PC-3 (cell line): ENCODE measurements around the gene CAD. TPM values are rescaled to one million over a fixed set of nuclear protein-coding genes. Genes with fewer than 3 reads are reported as not detected.

Source experiments
- ATAC-seq: fragments of 200-7000 bp; cut with Tn5 transposase; 2 replicates; pipeline ENCODE4 v1.9.1; 2020; ENCODE audit warnings: mild to moderate bottlenecking, moderate library complexity
- BruUV-seq: library from RNA; stranded (reverse); fragments of 400-500 nt; replicated peaks from 2 replicates; lab custom pipeline; 2021; lab: Mats Ljungman, UMichigan
- CTCF ChIA-PET: fragments of 300-600 bp; sonication (Branson Sonifier 250); formaldehyde crosslinking; loops from one replicate; lab custom pipeline; 2022; ENCODE audit warnings: antibody characterized with exemption; lab: Charles Lee
- POLR2A ChIA-PET: fragments of 300-600 bp; sonication (Branson Sonifier 250); formaldehyde crosslinking; loops from one replicate; lab custom pipeline; 2022; ENCODE audit warnings: antibody characterized with exemption; ENCODE audit not compliant: unreplicated experiment; lab: Charles Lee
- DNase-seq: peaks from one replicate; pipeline ENCODE4 v3.0.0-alpha.2; 2015
- H2AFZ ChIP-seq: fragments of 300-600 bp; sonication (generic); 2 replicates; pipeline ENCODE4 v1.6.0; 2016; ENCODE audit warnings: antibody characterized with exemption, low read length
- H3F3A ChIP-seq: fragments of 300-600 bp; sonication (generic); one replicate; pipeline ENCODE4 v1.6.0; 2017; ENCODE audit warnings: antibody characterized with exemption, low read length, control low read depth, mild to moderate bottlenecking; ENCODE audit not compliant: unreplicated experiment
- H3K27ac ChIP-seq: fragments of 300-600 bp; sonication (generic); 2 replicates; pipeline ENCODE4 v1.5.1; 2016; ENCODE audit warnings: mild to moderate bottlenecking, low read length
- H3K27me3 ChIP-seq: fragments of 300-600 bp; sonication (generic); 2 replicates; pipeline ENCODE4 v1.6.1; 2016; ENCODE audit warnings: low read length, mixed read lengths
- H3K36me3 ChIP-seq: fragments of 300-600 bp; sonication (generic); 2 replicates; pipeline ENCODE4 v1.6.1; 2016; ENCODE audit warnings: low read depth, mixed run types, low read length, mixed read lengths
- H3K4me1 ChIP-seq: fragments of 300-600 bp; sonication (generic); 2 replicates; pipeline ENCODE4 v1.5.1; 2016; ENCODE audit warnings: low read length; ENCODE audit not compliant: insufficient read depth
- H3K4me2 ChIP-seq: fragments of 300-600 bp; sonication (generic); 2 replicates; pipeline ENCODE4 v1.6.0; 2016; ENCODE audit warnings: low read length
- H3K4me3 ChIP-seq: fragments of 300-600 bp; sonication (generic); 2 replicates; pipeline ENCODE4 v1.5.1; 2016; ENCODE audit warnings: mild to moderate bottlenecking, low read length, mixed read lengths
- H3K79me2 ChIP-seq: fragments of 300-600 bp; sonication (generic); 2 replicates; pipeline ENCODE4 v1.6.1; 2017; ENCODE audit warnings: low read length, mixed read lengths
- H3K9ac ChIP-seq: fragments of 300-600 bp; sonication (generic); 2 replicates; pipeline ENCODE4 v1.6.0; 2016; ENCODE audit warnings: mild to moderate bottlenecking, low read length
- H3K9me2 ChIP-seq: fragments of 300-600 bp; sonication (generic); replicated peaks from 2 replicates; pipeline ENCODE4 v1.6.1; 2016; ENCODE audit warnings: mixed run types, low read length, mixed read lengths
- H3K9me3 ChIP-seq: fragments of 300-600 bp; sonication (generic); 2 replicates; pipeline ENCODE4 v1.6.1; 2016; ENCODE audit warnings: low read length, mixed read lengths
- H4K20me1 ChIP-seq: fragments of 300-600 bp; sonication (generic); 2 replicates; pipeline ENCODE4 v1.6.1; 2016; ENCODE audit warnings: low read length, mixed read lengths
- CTCF ChIP-seq: fragments of 300-600 bp; sonication (generic); conservative IDR thresholded peaks from 2 replicates; pipeline ENCODE4 v1.5.1; 2017; ENCODE audit warnings: antibody characterized with exemption, low read depth, mild to moderate bottlenecking, low read length
- EZH2 ChIP-seq: fragments of 300-600 bp; sonication (generic); IDR thresholded peaks from one replicate; pipeline ENCODE4 v1.6.1; 2017; ENCODE audit warnings: antibody characterized with exemption, mild to moderate bottlenecking, low read length; ENCODE audit not compliant: unreplicated experiment
- EZH2phosphoT487 ChIP-seq: fragments of 300-600 bp; sonication (generic); IDR thresholded peaks from 2 replicates; pipeline ENCODE4 v1.6.1; 2018; ENCODE audit warnings: mild to moderate bottlenecking, antibody characterized with exemption, low read length, borderline replicate concordance
- intact Hi-C: fragments of 100-400 bp; cut with micrococcal nuclease; formaldehyde crosslinking; loops from 2 replicates; pipeline ENCODE4 v1.9.0; 2023
- total RNA-seq: library from RNA; depleted of rRNA; stranded (reverse); fragments of >200 nt; gene quantifications from 2 replicates; pipeline ENCODE4 v1.2.3, GENCODE V29; 2014

CAD gene
- total RNA-seq, 1 experiment from 2014 or later: 85.9 TPM

- no peak for ATAC-seq
- Histone ChIP-seq H3K4me2 (no peak overlapping the region), H3K4me1 (peaks cover 7% of the 10 kb centered on the region; the same call in 1 of the 2 replicates), H2AFZ (no peak overlapping the region), H3F3A (no peaks in the 10 kb centered on the region), H3K9me2 (no peaks in the 10 kb centered on the region), H3K27ac (no peak overlapping the region), H3K4me3 (no peak overlapping the region), H3K36me3 (peaks cover 32% of the 10 kb centered on the region; the same call in 1 of the 2 replicates), H4K20me1 (no peaks in the 10 kb centered on the region), H3K9me3 (no peaks in the 10 kb centered on the region), H3K27me3 (no peaks in the 10 kb centered on the region), H3K79me2 (peaks cover 9% of the 10 kb centered on the region; the same call in 1 of the 2 replicates), H3K9ac (no peak overlapping the region)
- intact Hi-C loops: no loop called here
- ChIA-PET POLR2A (no interaction called here), CTCF (no interaction called here)
- BruUV-seq: no TSS peak
- no peak for TF ChIP-seq CTCF
- TF ChIP-seq EZH2phosphoT487: no peak
- TF ChIP-seq EZH2: no peak
- no peak for DNase-seq
These were observed 12.0 kb upstream of the CAD start for GRCh38 chr2:27205206-27205605.

- Histone ChIP-seq H3K4me2 (no peak overlapping the region), H3K36me3 (peaks cover 31% of the 10 kb centered on the region; the same call in 1 of the 2 replicates), H3K4me1 (peaks cover 11% of the 10 kb centered on the region), H3K9ac (no peak overlapping the region), H2AFZ (no peak overlapping the region), H3F3A (no peaks in the 10 kb centered on the region), H3K9me2 (no peaks in the 10 kb centered on the region), H4K20me1 (no peaks in the 10 kb centered on the region), H3K79me2 (peaks cover 14% of the 10 kb centered on the region), H3K27ac (no peak overlapping the region), H3K4me3 (no peak overlapping the region), H3K9me3 (no peaks in the 10 kb centered on the region), H3K27me3 (no peaks in the 10 kb centered on the region)
- no TSS peak for BruUV-seq
- DNase-seq: no peak
- ChIA-PET POLR2A (no interaction called here), CTCF (no interaction called here)
- intact Hi-C loops: no loop called here
- ATAC-seq: no peak
- TF ChIP-seq EZH2 (no peak), CTCF (no peak), EZH2phosphoT487 (no peak)
These were observed 10.8 kb upstream of the CAD start for GRCh38 chr2:27206346-27206745.

GRCh38 chr2:27208486-27209050, 8.6 kb upstream of the CAD start:
- Histone ChIP-seq H3K9ac (no peak overlapping the region), H2AFZ (no peak overlapping the region), H3K9me3 (no peaks in the 10 kb centered on the region), H3K4me1 (peaks cover 18% of the 10 kb centered on the region), H3K36me3 (peaks cover 20% of the 10 kb centered on the region; the same call in 1 of the 2 replicates), H3K4me2 (no peak overlapping the region), H3K79me2 (peaks cover 27% of the 10 kb centered on the region), H3F3A (no peaks in the 10 kb centered on the region), H3K27ac (no peak overlapping the region), H4K20me1 (no peaks in the 10 kb centered on the region), H3K9me2 (no peaks in the 10 kb centered on the region), H3K4me3 (no peak overlapping the region), H3K27me3 (no peaks in the 10 kb centered on the region)
- POLR2A ChIA-PET: interaction anchor here (0.7 kb wide), 1 partner anchor 379 kb away, joined by 3 read pairs; no protein-coding TSS in a partner anchor
- TF ChIP-seq EZH2phosphoT487 (no peak), CTCF (no peak), EZH2 (no peak)
- intact Hi-C loops: no loop called here
- no TSS peak for BruUV-seq
- no peak for DNase-seq
- ATAC-seq: no peak
- CTCF ChIA-PET: no interaction called here
